HL-60/S4 treated with phorbol 12-myristate 13-acetate at 8.2 ng/mL for 4 days and 3 days (cell line): ENCODE results near the gene FOXN3.

Experiments
- in situ Hi-C: fragments of 300-500 bp; cut with MboI; formaldehyde crosslinking; loops from 2 replicates; pipeline ENCODE4 v1.15.0; 2022; ENCODE audit warnings: low sequenced_read_pairs

Gene FOXN3

GRCh38 chr14:89283327-89284060 lies 133.5 kb downstream of the FOXN3 start:
- in situ Hi-C loops: no loop called here

DNA sequence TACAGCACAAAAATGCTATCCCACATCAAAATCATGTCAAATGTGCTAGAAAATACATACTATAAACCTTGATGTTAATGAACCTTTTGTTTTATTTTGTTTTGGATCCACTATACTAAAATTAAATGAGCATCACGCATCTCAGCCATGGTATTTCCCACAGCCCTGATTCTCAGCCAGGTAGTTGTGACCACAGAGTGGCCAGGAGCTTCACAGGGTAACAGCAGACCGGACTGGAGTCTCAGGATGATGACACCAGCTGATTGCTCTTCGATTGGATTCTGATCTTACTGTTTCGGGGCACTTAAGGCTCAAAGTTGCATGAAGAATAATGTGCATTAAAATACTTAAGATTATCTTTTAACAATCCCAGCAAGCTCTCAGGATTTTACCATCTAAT lies 134.8 kb downstream of the FOXN3 start:
- in situ Hi-C loops: no loop called here

DNA sequence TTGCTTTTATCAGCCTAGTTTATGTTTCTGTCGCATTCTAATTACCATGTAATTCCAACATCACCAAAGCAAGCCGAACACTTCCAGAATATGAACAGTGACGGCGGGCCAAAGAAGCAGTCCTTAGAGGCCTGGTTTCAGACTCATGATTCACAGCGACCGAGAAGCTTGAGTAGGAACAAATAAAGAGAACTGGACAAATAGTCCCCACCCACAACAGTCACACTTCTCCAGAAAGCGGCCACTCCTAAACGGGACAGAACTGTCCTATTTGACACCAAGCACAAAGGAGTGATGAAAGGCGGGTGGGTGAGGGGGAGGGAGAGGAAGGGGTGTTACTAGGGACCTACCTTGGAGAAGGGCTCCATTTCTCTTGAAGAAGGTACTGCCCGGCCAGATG lies 136.4 kb downstream of the FOXN3 start:
- in situ Hi-C loops: no loop called here

- in situ Hi-C loops: no loop called here
These were observed 137.3 kb downstream of the FOXN3 start for GRCh38 chr14:89279649-89280232.

DNA sequence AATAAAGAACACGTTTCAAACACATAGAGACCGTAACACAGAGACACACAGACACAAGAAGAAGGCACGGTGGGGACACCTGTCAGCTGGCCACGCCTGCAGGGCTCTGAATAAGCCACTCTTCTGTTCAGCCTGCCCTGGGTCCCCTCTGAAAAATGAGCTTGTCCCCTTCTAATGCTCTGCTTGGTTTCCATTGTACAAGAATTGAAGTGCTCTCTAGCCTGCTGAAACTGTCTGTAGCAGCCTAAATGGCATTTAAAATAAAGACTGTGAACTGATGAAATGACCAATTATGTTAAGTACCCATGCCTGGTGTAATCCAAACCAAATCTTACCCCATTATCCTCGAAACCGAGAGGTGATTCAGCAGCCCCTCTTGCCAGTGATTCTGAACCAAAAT lies 139.8 kb downstream of the FOXN3 start:
- in situ Hi-C loops: no loop called here

DNA sequence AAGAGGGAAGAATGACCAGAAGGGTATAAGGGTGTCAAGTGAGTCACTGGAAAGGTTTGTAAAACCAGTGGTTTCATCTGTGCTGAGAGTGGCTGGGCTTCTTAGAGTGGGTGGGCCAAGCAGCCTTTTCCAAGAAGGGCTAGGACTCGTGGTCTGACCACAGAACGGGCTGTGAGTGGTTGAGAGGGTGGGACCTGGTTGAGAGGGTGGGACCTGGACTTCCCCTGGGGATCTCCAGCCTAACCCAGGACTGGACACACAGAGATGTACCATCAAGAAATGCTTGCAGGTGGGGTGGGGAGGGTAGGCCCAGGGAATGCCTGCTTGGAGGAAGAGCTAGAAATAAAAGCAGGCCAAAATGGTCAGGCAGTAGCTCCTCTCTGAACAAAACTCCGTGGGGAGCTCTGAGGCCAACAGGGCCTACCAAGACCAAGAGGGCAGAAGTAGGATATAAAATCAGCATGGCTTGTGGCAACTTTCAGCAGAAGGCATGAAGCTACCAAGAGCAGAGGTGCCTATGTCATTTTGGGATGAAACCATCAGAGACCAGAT lies 140.5 kb downstream of the FOXN3 start:
- in situ Hi-C loops: no loop called here

DNA sequence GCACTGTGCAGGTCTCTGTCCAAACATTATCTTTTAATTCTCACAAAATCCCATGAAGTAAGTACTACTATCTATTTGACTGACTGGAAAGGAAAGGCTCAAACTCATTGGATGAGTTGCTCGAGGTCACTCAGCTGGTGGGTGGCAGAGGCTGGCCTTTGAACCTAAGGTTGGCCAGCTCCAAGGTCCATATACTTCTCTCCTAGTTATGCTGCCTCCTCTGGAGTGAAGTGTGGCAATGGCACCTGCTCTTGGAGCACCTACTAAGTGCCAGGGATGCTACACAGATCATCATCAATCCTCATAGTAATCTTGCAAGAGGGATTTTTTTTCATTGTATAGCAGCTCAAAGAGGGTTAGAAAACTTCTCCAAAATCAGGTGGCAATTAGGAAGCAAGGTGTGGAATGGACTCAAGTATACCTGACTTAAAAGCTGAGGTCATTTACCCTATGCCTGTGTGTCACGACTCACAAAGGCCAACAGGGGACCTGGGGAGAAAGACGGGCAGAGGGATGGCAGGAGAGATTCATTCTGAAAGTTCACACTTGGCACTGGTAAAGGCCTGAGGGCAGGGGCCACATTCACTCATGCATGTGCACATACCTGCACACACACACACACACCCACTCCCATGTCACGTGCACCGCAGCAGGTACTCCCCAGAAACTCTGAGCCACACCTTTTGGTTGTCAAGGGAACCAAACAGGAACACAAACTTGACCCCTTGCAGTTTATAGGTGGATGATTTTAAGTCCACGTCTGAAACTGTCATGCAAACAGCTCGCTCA lies 146.4 kb downstream of the FOXN3 start:
- in situ Hi-C loops: no loop called here

- in situ Hi-C loops: no loop called here
These were observed 147.6 kb downstream of the FOXN3 start for GRCh38 chr14:89269404-89269803.

DNA sequence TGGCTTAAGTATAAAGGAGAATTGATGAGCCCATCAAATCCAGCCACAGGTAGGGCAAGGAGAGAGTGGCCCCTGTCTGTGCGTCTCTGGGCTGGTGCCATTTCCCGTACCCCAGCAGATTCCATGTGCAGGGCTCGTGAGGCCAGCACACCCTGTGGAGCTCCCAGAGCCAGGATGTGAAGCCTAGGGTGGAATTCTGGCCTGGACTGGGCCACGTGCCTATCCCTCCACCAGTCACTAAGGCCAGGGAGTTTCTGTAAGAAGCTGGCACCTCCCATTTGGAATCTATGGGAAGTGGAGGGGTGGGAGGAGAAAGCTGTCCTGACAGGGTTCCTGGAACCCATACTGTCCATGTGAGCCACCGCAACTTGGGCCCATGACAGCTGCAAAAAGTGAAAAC lies 148.5 kb downstream of the FOXN3 start:
- in situ Hi-C loops: no loop called here

GRCh38 chr14:89267656-89268055 lies 149.4 kb downstream of the FOXN3 start:
- in situ Hi-C loops: no loop called here

GRCh38 chr14:89267163-89267562 lies 149.9 kb downstream of the FOXN3 start:
- in situ Hi-C loops: no loop called here

GRCh38 chr14:89266754-89267153 lies 150.3 kb downstream of the FOXN3 start:
- in situ Hi-C loops: no loop called here

DNA sequence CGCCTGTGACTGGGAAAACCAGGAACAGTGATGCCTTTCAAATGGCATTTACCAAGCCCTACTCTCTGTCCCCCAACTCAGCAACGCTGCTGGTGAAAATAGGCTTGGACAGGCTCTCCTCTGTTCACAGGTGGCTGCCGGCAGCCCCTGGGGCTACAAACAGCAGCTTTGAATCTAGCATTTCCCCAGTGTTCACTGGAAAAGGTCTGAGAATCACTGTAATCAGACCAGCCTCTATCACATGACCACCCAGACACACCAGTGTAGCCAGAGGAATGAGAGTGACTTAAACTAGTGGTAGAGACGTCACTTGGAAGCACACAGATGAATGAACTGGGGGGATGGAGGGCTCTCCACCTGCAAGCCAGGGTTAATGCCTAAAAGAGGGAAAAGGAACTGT lies 151.8 kb downstream of the FOXN3 start:
- in situ Hi-C loops: no loop called here

DNA sequence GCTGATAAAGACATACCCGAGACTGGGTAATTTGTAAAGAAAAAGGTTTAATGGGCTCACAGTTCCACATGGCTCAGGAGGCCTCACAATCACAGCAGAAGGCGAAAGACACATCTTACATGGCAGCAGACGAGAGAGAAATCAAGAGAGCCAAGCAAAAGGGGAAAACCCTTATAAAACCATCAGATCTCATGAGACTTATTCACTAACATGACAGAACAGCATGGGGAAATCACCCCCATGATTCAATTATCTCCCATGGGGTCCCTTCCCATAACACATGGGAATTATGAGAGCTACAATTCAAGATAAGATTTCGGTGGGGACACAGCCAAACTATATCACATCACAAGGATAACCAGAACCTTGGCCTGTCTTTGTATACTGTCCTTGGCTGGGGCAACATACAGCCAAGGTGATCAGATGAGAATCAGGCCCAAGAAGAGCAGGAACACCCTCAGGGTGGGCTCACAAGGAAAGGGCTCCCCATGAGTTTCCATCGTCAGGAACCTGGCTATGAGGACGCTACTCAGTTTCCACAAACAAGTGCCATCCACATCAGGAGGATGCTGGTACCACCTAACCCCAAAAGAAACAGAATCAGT lies 152.7 kb downstream of the FOXN3 start:
- in situ Hi-C loops: no loop called here

DNA sequence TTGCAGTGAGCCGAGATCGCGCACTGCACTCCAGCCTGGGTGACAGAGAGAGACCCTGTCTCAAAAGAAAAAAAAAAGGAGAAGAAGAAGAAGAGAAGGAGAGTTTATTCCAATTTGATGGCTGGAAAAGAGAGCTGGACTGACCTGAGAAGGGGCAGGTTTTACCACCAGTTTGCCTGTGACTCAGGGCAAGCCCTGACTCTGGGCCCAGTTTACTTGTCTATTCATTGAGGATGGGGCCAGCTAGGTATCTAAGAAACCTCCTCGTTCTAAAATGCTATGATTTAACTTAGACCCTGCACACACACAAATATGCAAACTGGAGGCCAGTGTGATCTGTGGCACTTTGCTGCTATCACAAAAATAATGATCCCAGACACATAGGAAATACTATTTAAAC lies 155.0 kb downstream of the FOXN3 start:
- in situ Hi-C loops: no loop called here

- in situ Hi-C loops: no loop called here
These were observed 156.1 kb downstream of the FOXN3 start for GRCh38 chr14:89260898-89261297.

- in situ Hi-C loops: no loop called here
These were observed 157.0 kb downstream of the FOXN3 start for GRCh38 chr14:89259951-89260609.

- in situ Hi-C loops: no loop called here
These were observed 158.2 kb downstream of the FOXN3 start for GRCh38 chr14:89258728-89259273.

GRCh38 chr14:89256951-89257350 lies 160.1 kb downstream of the FOXN3 start:
- in situ Hi-C loops: no loop called here

DNA sequence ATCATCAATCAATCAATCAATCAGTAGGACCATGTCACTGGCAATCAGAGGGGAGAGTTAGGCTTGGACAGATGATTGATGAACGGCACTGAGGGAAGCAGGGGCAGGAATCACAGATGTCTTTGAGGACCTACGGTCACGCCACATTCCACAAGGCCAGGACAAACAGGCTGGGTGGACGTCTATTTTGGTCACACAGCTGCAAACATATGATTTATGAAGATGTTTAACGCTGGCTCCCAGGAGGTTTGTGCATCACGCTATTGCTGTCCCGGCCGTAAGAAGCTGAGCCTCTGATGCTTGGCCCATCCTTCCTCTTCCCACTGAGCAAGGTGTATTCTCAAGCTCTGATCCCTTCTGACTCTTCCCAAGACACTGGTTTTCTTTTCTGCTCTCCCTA lies 160.8 kb downstream of the FOXN3 start:
- in situ Hi-C loops: no loop called here

DNA sequence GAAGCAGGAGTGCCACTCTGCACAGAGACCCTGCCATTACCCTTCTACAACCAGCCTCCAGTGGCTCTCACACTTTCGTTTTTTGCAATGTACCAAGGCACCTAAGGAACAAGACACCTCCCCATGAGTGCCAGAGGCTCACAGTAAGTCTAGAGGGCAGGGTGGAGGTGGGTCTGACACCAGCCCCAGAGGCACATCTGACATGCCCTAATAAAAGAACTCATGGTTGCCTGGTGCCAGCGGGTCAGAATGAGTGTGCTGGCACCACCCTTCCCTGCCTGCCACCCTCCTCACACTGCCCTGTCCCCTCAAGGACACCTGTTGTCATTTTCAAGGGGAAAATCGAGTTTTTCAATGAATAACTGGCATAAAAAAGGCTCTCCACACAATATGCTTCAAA lies 161.2 kb downstream of the FOXN3 start:
- in situ Hi-C loops: no loop called here
